Urothelium cell line (cell line): ENCODE data around the gene MAGEB3.
A peak's percentile ranks its signal among the peaks of the same experiment; 100 is the strongest.

Source experiments
- DNase-seq: peaks from one replicate; pipeline ENCODE4 v3.0.0; 2011; ENCODE audit warnings: low spot score, mixed read lengths
- FAIRE-seq: peaks from 2 replicates; lab custom pipeline; 2011; peaks lifted over from hg19 to GRCh38; lab: Jason Lieb, UNC

MAGEB3 gene

DNA sequence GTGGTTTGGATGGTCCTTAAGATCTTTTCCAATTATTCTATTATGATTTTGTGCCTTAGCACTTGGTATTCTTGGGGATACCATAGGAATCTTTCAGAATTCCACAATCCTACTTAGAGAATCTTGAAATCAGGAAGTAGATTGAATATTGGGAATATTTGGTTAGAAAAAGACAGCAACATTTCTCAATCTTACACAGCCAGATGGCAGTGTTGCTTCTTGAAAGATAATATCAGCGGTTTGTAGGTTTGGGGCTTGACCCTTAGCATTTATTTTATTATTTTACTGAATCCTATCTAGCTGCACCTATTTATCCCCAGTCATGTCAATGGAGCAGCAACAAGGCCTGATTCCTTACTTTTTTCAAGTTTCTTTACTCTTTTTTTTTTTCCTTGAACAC, 45.0 kb downstream of the MAGEB3 start:
- peak; percentile 0 for DNase-seq
- FAIRE-seq: no peak

DNA sequence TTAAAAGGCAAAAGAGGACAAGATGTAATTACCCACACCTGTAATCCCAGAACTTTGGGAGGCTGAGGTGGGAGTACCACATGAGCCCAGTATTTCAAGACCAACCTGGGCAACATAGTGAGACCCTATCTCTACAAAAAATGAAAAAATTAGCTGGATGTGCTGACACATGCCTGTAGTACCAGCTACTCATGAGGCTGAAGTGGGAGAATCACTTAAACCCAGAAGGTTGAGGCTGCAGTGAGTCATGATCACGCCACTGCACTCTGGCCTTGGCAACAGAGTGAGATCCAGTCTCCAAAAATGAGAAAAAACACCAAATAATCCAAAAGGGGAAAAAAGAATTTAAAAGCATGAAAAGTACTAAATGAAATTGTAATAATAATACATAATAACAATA, 47.9 kb downstream of the MAGEB3 start:
- FAIRE-seq (no peak), DNase-seq (no peak)

DNA sequence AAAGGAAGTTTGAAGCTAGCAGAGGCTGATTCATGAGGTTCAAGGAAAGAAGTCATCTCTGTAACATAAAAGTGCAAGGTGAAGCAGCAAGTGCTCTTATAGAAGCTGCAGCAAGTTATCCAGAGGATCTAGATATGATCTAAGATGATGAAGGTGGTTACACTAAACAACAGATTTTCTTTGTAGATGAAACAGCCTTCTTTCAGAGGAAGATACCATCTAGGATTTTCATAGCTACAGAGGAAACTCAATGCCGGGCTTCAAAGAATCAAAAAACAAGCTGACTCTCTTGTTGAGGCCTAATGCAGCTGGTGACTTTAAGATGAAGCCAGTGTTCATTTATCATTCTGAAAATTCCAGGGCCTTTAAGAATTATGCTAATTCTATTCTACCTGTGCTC, 50.0 kb downstream of the MAGEB3 start:
- no peak for DNase-seq
- FAIRE-seq: no peak

DNA sequence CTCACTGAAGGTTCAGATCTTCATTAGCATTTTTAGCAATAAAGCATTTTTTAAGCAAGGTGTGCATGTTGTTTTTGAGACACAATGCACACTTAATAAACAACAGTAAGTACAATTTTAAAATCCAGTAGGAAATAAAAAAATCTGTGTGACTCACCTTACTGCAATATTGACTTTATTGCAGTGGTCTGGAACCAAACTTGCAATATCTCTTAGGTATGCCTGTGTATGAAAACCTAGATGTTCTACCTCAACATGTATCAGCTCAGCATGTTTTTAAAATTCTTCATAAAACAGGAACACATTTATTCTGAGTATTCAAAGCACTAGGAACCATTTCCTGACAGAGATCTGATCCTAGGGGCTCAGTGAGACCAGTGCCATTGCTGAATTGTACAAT, 52.1 kb downstream of the MAGEB3 start:
- FAIRE-seq (no peak), DNase-seq (no peak)

DNA sequence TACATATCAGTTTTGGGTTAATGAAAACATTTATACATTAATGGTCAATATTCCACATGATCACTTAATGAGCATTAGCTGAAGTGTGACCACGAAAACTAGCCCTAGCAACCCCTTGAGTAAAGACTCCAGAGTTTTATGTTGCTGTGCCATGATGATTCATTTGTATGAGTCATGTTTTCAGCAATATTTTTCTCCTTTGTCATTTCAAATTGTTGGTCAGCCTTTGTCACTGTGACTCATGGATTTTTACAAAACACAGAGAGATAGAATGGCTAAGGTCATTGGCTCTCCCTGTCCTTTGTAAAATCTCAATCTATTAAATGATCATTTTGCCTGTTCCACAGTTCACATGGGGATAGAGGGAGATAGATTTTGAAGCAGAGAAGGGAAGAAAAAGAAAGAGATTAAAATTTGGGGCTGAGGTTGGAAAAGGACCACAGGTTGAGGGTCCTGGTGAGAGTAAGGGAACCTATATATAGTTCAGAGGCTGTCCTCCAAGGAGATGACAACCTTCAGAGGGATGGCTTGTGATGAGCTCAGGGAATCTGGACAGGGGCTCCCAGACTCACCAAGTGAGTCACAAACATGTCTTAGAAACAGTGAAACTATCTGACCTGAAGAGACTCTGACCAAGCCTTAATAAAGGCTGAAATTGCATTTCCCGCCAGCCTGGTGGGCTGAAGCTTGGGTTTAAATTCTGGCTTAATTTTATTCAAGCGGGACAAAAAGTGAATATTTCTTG, 53.2 kb downstream of the MAGEB3 start:
- DNase-seq (peak; percentile 25), FAIRE-seq (no peak)
